Loucy (cell line): ENCODE measurements around the gene CELF5.

Experiments used
- EZH2phosphoT487 ChIP-seq: fragments of 200-600 bp; IDR thresholded peaks from 2 replicates; pipeline ENCODE4 v1.6.1; 2018; ENCODE audit warnings: antibody characterized with exemption, mild to moderate bottlenecking, moderate library complexity, borderline replicate concordance
- TF ChIP-seq, protein P1 (sequence below): fragments of 200-600 bp; sonication (generic); conservative IDR thresholded peaks from 2 replicates; pipeline ENCODE4 v1.5.1; 2014; ENCODE audit warnings: mild to moderate bottlenecking, antibody characterized with exemption, low read length

DNA sequence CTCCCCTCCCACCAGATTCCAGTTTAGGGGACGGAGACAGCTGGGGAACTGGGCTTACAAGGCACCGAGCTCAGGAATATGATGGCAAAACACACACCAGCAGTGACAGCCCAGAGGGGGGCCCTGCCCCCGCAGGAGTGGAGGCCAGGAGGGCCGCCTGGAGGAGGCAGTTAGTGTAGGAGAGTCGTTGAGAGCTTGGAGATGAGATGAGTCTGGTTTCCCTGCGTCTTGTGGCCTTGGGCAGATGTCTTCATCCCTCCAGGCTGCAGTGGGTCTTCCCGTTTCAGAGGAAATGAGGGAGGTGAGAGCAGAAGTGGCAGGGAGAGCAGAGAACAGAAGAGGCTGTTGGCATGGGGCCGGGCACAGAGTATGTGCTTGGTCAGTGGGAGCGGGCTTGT, 4.9 kb downstream of the CELF5 start:
- TF ChIP-seq, protein P1, sequence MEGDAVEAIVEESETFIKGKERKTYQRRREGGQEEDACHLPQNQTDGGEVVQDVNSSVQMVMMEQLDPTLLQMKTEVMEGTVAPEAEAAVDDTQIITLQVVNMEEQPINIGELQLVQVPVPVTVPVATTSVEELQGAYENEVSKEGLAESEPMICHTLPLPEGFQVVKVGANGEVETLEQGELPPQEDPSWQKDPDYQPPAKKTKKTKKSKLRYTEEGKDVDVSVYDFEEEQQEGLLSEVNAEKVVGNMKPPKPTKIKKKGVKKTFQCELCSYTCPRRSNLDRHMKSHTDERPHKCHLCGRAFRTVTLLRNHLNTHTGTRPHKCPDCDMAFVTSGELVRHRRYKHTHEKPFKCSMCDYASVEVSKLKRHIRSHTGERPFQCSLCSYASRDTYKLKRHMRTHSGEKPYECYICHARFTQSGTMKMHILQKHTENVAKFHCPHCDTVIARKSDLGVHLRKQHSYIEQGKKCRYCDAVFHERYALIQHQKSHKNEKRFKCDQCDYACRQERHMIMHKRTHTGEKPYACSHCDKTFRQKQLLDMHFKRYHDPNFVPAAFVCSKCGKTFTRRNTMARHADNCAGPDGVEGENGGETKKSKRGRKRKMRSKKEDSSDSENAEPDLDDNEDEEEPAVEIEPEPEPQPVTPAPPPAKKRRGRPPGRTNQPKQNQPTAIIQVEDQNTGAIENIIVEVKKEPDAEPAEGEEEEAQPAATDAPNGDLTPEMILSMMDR = no peak
- no peak for TF ChIP-seq EZH2phosphoT487
